KG1 (cell line): ENCODE data around the gene ZNF275.
"Not testable (repeated sequence)": the region's sequence is repeated elsewhere in the genome, so short reads cannot be mapped to it uniquely, and the experiment has no call there.

Source experiments
- DNase-seq: peaks from one replicate; lab custom pipeline; 2025; lab: John Stamatoyannopoulos, UW

The ZNF275 gene, protein sequence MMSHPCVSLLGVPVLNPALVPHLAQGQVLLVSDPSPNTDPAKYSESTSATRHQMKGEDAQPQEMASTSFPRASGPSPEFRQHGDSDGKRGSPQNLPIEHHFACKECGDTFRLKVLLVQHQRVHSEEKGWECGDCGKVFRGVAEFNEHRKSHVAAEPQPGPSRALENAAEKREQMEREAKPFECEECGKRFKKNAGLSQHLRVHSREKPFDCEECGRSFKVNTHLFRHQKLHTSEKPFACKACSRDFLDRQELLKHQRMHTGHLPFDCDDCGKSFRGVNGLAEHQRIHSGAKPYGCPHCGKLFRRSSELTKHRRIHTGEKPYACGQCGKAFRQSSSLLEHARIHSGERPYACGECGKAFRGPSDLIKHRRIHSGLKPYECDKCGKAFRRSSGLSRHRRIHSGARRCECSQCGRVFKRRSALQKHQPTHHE

DNA sequence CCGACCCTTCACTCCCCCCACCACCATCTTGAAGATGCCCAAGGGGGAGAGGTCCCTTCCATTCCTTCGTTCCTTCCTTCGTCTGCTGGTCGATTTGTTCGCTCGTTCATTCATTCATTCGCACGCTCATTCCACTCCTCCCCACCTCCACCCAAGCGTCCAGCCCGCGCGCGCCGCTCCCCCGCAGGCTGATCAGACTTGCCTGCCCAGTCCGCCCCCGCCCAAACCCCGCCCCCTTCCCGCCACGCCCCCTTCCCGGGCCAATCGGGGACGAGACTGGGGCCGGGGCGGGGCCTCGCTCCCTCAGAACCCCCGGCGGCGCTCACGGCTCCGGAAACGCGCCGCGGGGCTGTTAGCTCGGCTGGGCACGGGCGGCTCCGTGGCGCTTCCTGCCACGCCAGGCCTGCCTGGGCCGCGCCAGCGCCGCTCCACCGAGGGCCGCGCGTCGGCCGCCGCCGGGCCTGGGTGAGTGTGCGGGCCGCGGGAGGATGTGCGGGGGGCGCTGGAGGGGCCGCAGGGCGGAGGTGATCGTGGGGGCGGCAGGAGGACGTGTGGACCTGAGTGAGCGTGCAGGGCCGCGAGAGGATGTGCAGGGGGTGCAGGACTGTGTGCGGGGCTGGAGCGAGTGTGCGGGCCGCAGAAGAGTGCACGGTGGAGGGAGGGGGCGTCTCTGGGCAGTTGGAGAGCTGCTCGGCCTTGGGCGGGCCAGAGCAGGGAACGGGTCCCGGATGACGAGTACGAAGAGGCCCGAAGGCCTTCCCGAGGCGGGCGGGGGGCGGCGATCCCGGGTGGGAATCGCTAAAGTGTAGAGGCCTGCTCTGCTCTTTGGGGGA lies at the start of gene ZNF275:
ZNF275 (plus strand) TSS at position 333 of the 833 bp plus-strand sequence. CDS start 2,527 bp downstream, outside the sequence.
- peak; percentile 13 for DNase-seq

DNA sequence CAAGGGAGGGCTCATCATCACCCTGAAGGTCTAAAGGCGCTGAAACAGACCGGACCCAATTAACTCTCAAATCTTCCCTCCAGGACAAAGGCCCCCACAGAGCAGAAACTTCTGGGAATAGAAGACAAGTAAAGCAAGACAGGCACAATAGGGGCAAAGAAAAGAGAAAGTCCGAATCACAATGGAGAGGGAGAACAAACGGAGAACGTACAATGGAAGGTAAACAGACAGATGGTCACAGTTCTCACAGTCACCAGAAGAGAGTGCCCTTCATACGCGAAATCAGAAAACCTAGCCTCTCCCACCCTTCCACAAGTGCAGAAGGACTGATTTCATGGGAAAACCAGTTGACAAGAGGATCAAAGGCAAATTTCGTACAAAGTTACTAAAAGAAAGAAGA lies 48.3 kb upstream of the ZNF275 start:
- DNase-seq = not testable (repeated sequence)

DNA sequence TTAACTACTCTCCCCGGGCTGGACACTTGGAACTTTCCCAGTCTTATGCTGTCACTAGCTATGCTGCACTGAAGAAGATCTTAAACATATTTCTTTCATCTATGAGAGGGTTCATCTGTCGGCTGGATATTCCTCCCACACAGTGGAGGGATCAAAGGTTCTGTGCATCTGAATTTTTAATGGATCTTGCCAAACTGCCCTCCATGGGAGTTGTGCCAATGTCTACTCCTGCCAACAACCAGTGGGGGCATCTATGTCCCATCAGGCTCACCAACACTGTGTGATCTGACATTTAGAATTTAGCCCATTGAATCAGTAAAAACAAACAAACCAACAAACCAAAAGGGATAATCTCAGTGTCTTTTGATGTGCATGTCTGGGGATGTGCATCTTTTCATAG lies 45.1 kb upstream of the ZNF275 start:
- DNase-seq = not testable (repeated sequence)

DNA sequence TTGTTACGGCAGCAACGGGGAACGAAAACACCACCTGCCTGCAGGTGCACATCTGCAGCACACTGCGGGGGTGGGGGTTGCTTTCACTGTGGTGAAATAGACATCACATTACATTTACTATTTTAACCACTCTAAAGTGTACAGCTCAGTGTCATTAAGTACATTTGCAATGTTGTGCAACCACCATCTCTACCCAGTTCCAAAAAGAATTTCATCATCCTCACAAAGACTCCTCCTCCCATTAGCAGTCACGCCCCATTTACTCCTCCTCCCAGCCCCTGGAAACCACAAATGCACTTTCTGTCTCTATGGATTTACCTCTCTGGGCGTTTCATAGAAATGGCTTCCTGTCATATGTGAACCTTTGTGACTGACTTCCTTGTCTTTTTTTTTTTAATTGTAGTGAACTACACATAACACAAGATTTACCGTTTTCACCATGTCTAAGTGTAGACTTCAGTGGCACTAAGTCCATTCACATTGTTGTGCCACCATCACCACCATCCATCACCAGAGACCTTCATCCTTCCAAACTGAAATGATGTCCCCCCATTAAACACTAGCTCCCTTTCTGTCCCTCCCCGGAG lies 40.4 kb upstream of the ZNF275 start:
- DNase-seq = not testable (repeated sequence)

DNA sequence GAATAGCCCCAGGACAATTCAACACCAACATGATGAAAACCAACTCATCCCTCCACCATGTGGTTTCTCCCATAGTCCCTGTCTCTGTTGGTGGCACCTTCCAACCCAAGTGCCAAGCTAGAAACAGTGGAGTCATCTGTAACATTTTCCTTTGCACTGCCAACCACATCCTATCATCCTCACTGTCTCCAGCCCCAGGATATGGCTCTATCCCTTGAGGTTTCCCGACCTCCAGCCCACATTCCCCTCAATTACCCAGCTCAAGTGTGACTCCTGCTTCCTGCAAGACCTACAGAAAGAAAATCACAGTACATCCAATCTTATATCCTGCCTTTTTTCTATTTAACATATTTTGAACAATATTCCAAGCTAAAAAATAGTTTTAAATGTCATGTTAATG lies 36.6 kb upstream of the ZNF275 start:
- DNase-seq = no peak

DNA sequence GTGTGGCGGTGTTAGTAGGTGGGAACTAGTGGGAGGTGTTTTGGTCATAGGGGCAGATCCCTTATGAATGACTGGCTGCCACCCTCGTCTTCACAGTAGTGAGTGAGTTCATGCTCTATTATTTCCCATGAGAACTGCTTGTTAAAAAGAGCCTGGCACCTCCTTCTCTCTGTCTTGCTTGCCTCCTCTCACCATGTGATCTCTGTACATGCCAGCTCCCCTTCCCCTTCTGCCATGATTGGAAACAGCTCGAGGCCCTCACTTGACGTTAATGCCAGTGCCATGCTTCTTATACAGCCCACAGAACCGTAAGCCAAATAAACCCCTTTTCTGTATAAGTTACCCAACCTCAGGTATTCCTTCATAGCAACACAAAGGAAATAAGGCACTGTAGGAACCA lies 34.1 kb upstream of the ZNF275 start:
- no peak for DNase-seq

DNA sequence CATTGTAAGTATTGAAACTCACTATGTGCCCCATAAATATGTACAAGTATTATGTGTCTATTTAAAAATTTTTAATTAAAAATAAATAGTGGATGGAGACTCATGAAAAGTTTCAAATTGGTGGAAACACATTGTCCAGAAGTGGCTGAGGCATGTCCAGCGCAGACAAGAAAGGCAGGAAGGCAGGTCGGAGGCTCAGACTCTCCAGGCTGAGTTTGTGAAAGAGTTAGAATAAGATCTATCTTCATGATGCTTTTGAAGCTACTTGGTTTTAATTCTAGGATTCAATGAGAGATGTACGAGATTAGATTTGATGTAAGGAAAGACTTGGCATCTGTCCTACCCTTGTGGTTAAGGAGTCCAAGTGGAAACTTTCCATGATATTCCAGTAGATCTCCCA lies 32.2 kb upstream of the ZNF275 start:
- no peak for DNase-seq

DNA sequence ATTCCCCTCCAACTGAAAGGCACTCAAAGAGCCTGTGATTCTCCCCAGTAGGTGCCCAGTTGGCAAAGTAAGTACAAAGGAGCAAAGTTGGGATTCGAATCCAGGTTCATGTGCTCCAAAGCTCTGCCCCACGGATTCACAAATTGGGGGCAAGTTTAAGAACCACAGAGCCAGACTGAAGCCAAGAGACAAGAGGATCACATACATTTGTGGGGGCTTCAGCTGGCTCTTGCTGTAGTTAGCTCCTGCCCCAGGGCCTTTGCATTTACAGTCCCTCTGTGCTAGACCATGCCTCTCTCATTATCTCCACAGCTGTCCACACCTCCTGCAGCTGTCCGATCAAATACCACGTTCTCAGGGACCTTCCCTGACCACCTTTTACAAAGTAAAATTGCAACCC lies 31.2 kb upstream of the ZNF275 start:
- no peak for DNase-seq

DNA sequence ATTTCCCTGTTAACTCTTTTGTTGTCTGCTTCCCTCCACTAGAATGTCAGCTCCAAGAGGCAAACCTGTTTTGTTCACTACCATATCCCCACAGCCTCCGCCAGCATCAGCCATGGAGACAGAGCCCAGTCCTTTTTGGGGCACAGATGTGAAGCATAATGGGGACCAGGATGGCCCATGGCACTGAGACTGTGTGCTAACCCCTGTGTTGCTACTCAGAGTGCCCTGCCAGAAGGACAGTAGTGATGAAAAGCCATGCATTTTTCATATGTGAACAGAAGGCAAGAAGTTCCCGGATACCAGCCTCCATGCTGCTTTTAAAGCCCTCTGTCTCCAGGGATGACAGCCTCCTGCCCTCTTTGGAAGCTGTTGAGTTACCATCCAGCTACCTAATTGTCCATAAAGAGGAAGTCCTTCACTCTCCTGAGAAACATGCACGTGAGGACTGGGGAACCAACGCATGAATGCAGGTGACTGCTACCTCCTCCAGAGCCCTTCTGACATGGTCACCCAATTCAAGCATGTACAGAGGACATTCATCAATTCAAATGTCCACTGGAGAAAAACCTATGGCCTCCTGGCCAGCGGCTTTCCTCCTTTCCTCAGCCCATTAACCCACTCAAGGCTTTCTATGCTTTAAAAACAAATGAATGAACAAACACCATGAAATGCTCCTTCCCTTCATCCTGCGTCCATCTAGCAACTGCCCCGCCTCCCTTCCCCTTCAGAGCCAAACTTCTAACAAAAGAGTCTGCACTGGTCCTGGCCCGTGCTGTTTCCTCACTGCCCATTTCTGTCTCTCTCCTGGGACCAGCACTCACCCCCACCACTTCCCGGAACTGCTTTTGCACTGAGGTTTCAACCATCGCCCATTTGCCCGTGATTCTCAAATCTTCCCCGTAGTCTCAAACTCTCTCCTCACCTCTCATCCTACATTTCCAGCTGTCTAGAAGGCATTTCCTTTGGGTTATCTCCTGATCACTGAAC lies 30.4 kb upstream of the ZNF275 start:
- DNase-seq = no peak

DNA sequence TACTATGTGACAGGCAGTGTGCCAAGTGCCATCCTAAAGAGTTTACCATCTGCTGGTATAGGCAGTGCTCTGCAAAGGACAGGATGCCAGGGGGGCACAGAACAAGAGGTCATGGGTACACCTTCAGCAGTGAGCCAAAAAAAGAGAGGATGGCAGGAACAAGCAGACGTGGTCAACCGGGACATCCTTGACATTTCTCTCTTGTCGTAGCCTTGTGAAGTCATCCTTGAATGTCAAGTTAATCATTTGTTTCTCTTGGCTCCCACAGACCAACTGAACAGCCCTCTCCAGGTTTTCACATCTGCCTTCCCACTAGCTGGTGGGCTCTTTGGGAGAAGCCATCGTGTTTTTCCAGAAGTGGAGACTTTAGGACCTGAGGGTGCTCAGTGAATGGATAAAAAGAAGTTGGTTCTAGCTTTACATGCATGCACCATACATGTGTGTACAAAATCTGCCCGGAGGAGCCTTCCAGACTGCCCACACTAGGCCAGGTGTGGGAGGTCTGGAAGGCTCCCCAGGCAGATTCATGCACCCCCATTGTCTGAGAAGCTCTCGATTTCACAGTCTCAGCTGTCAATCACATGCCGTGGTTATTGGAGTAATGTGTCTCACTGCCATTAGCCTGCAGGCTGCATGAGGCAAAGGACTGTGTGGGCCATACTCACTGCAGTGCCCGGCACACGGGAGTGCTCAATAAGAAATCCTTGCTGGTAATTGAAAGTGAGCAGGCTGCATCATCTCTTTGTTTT lies 28.8 kb upstream of the ZNF275 start:
- DNase-seq = no peak

DNA sequence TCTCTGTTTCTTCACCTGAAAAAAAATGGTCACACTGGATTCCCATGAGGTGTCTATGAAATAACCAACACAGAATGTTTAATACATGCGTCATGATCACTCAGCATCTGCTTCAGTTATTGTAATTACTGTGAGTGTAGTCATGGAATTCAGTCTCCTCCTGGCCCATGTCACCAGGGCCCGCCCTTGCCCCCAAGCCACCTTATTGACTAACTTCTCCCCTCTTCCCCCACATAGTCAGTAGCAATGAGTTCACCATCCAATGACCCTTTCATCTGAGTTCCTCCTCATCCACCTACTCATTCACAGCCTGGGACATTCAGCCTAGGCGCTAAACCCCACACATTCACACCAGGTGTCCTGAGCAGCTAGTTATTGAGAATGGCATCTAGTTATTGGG lies 28.0 kb upstream of the ZNF275 start:
- DNase-seq = no peak

DNA sequence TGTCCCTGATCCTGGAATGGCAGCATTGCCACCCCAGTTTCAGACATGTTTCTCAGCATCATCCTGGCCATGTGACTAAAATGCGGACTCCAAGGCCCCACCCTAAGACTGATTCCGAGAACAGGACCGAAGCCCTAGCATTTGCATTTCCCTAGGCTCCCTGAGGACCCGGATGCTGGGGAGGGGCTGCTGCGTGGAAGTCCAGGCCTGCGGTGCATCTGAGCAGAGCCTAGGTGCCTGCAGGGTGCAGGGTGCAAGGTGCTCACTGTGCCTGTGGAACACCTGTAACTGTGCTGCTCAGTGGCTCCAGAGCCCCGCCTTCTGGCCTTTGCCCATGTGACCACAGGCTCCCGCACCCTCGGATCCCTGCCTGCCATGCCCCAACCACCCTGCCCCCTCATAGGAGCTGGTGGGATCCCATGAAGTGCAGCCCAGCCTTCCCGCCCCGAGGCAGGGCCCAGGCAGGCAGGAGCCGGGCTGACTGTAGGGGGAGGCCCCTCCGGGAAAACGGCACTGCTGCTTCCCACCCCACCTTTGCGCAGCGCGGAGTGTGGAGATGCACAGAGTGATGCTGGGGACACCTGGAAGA lies 27.3 kb upstream of the ZNF275 start:
- no peak for DNase-seq

DNA sequence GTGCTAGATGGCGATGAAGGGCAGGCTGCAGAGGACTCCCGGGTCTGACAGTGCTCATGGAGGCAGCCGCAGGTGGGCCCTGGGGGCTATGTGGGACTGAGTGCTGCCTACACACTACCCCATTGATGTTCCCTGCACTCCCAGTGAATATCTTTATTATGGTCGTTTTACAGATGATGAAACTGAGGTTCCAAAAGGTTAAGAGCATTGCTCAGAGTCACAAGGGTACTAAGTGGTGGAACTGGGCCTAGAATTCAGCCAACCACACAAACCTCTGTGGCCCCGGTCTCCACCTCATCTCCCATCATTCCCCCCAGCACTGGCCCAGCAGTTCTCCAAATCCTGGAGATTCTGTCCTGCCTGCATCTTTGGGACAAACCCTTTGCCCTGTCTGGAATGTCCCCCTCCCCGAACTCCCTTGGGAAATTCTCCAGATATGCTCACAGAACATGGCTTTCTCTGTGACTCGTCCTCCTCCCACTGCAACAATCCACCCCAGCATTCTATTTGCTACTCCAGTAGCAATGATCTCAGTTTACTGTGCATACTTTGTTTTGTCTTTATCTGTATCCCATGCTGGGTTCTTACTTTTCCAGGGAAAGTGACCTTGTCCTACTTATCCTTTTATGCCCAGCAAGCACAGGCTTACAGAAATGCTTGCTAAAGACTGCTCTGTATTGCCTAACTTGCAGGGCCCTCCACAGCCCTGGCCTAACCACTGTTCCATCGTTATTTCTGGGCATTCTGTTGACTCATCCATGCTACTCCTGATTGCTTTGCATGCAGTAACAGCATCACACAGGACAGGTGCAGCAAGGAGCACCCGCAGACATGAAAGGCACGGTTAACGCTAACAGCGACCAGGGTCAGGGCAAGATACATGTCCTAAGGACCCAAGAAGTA lies 26.4 kb upstream of the ZNF275 start:
- DNase-seq = no peak

DNA sequence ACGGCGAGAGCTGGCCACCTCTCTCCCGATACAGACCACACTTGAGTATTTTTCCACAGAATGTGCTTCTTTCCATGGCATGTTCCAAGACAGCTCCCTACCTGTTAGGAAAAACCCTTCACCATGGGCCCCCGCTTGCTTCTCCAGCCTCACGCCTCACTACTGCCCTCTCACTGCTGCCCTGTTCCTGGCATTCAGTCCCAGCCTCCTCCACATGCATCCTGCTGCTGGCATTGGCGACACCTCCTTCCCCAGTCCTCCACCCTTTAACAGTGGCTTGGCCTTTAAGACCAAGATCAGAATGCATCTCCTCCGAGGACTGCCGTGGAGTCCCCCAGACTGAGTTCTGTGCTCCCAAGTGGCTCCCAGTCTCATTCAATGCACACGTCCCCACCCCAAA lies 23.1 kb upstream of the ZNF275 start:
- DNase-seq = no peak

DNA sequence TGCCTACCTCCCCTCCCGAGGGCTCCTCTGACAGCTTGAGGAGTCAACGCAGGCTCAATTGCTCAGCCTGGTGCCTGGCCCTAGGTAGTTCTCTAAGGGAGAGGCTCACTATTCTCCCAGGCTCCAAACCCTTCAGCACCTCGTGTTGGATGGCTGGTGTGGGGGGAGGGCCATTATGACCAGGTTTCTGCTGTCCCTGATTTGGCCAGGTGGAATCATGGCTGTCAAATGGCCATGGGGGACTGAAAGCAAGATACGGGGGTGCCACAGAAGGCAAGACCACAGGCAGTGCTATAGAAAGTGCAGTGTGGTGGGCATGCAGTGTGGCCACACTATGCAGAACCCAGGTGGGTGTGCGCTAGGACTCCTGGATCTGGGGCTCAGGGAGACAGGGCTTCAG lies 21.9 kb upstream of the ZNF275 start:
- DNase-seq = no peak

DNA sequence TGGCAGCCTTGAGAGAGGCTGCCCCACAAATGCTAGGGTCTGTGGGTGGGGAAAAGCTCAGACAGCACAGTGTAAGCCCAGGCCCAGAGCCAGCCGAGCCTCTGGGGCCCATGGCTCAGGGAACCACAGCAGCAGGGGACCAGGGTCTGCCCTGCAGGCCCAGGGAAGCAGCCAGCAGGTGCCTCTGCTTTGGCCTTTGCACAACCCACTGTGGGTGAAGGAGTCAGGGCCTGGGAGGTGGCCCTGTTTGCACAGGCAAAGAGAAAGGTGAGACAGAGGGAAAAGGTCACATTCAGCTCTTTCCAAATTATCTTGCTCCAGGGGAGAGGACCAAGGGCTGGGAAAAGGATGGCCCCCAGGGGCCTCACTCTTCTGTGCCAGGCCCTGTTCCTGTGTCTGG lies 21.1 kb upstream of the ZNF275 start:
- DNase-seq = no peak

DNA sequence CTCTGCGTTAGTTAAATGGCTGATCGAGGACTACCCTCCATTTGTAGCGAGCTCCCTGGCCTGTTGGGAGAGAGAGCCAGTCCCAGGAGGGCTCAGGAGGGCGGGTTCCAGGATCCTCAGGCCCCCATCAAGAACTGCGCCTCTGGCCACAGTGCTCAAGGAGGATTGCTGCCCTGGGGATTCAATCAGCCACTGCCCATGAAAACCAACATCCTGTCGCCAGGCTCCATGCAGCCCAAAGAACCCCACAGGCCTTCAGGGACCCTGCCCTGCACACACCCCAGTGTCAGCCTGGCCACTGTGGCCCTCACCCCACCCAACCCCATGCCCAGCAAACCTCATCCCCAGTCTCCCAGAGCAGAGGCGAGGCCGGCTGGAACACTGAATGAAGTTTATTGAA lies 16.6 kb upstream of the ZNF275 start:
- no peak for DNase-seq

DNA sequence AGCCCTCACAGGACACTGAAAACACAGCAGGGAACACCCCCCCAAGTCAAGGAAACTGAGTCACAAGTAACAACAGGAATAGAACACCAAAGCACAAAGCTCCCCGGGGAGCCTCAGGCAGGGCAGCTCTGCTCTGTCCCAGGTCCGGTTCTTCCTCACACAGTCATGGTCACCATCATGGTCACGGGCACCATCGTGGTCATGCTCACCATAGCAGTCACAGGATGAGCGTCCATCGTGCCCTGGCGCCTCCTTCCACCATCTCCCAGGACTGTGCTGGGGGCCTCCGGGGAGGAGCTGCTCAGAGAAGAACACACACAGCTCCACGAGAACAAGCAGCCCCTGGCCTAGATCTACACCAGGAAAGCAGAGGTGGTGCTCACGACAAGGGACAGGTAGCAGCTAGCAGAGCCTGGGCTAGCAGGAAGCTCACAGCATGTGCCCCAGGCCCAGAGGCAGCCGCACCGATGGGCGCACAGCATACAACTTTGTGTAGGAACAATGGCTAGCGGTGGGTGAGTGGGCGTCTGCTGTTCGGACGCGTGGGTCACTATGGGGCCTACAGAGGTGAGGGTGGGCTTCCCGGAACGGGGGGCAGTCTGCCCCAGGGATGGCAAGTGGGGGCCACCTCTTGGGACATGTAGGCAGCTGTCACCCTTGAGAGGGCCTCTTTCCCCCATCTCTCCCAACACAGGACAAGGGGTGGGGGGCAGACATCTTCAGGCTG lies 15.8 kb upstream of the ZNF275 start:
- no peak for DNase-seq

DNA sequence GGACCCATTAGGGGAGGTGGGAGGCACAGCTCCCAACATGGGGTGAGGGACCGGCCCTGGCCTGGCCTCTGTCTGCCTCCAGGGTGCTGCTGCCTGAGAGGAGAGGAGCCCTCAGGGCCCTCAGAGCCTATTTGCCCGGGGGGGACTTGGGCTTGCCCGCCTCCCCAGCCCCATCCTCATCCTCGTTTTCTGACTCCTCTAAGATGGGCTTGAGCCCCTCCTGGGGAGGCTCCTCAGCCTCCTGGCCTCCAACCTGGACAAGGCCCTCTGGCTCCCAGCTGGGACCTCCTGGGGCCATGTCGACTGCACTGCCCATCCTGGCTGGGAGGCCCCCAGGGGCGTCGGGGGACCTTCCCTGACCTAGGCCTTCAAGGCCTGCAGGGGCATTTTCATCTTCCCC lies 15.1 kb upstream of the ZNF275 start:
- DNase-seq = no peak
